CD4-positive, alpha-beta T cell treated with Interleukin-4 for 1 hour (primary cell): ENCODE measurements around the gene SLC4A8.
A peak's percentile ranks its signal among the peaks of the same experiment; 100 is the strongest.

Experiments
- DNase-seq, 2 donors: peaks; one replicate each; pipeline ENCODE4 v3.0.0-alpha.2; 2020 to 2022

SLC4A8 gene

GRCh38 chr12:51528852-51529650 is 104.4 kb downstream of the SLC4A8 start:
- no peak for DNase-seq

- no peak for DNase-seq
Observed at GRCh38 chr12:51529651-51529970, 105.0 kb downstream of the SLC4A8 start.

- no peak for DNase-seq
Observed at GRCh38 chr12:51530208-51530607, 105.6 kb downstream of the SLC4A8 start.

GRCh38 chr12:51531284-51531977 is 106.8 kb downstream of the SLC4A8 start:
- no peak for DNase-seq

- peak; percentile 79 for DNase-seq
Observed at GRCh38 chr12:51531978-51532497, 107.4 kb downstream of the SLC4A8 start.

GRCh38 chr12:51533799-51534198 is 109.2 kb downstream of the SLC4A8 start:
- no peak for DNase-seq

GRCh38 chr12:51534216-51535074 is 109.8 kb downstream of the SLC4A8 start:
- no peak for DNase-seq

- no peak for DNase-seq
Observed at GRCh38 chr12:51536159-51536558, 111.5 kb downstream of the SLC4A8 start.

- no peak for DNase-seq
Observed at GRCh38 chr12:51538149-51538548, 113.5 kb downstream of the SLC4A8 start.

- no peak for DNase-seq
Observed at GRCh38 chr12:51538599-51538998, 114.0 kb downstream of the SLC4A8 start.

- DNase-seq, result no peak
Observed at GRCh38 chr12:51540996-51541395, 116.4 kb downstream of the SLC4A8 start.

GRCh38 chr12:51546097-51546496 is 121.5 kb downstream of the SLC4A8 start:
- no peak for DNase-seq

GRCh38 chr12:51547606-51548005 is 123.0 kb downstream of the SLC4A8 start:
- DNase-seq, result no peak

GRCh38 chr12:51548241-51548640 is 123.6 kb downstream of the SLC4A8 start:
- DNase-seq, result no peak

GRCh38 chr12:51549637-51550036 is 125.0 kb downstream of the SLC4A8 start:
- no peak for DNase-seq
